ELR (cell line): ENCODE data around the gene FOXJ3.

Experiments used
- DNase-seq: peaks from one replicate; pipeline ENCODE4 v3.0.0-alpha.2; 2015; ENCODE audit warnings: low read depth

FOXJ3 gene

DNA sequence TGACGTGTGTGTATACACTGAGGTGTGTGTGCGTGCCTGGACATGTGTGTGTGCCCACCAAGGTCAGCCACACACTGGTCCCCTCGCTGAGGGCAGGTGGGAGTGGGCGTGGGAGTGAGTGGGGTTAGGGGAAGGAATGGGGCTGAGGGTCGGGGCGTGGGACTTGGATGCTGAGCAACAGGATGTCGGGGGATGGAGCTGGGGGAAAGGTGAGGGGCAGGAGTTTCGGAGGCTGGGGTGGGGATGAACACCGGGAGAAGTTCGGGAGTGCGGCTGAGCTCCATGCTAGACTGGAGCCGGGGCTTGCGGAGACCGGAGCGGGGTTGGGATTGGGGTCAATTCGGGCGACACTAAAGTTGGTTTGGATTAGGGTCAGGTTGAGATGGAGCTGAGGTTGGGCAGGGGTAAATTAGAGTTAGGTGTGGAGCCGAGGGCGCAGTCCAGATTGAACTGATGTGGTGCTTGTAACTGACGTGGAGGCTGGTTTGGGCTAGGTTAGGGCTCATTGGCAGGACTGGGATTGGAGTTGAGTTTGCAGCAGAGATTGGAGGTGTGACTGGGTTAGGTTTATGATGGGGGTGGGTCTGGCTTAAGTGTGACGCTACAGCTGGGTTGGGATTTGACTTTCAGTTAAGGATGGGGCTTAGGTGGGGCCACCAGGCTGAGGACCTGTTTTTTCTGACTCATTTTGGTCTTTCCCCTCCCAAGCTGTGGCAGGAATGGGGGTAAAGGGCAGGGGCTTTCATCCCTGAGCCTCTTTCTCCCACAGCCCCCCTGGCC, 167.2 kb downstream of the FOXJ3 start:
- DNase-seq, result no peak

DNA sequence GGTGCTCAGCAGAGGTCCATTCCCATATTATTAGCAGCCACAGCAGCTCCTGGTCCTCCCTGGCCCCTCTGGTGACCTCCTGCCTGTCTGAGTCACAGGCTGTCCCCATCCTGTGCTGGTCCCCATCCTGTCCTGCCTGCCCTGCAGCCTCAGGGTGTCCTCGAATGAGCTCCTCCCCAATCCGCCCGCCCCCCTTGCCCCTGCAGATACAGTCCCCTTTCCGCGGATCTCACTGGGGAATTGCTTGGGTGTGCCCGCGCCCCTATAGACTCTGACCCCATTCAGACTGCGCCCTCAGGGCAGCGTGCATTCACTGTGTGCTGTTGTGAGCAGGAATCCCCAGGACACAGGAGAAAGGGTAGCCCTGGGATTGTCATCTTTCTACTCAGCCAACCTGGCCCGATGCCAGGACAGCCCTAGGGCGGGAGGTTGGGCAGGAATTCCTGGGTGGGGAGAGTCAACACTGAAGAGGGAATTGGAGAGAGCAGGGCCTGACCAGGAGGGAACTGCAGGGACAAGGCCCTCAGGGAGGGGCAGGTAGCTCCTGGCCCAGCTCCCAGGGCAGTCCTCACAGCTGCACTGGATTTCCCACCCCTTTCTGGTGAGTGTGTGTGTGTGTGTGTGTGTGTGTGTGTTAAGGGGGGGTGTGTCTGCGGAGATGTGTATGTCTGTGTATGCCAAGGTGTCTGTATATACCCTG, 169.4 kb downstream of the FOXJ3 start:
- peak; percentile 74 for DNase-seq

DNA sequence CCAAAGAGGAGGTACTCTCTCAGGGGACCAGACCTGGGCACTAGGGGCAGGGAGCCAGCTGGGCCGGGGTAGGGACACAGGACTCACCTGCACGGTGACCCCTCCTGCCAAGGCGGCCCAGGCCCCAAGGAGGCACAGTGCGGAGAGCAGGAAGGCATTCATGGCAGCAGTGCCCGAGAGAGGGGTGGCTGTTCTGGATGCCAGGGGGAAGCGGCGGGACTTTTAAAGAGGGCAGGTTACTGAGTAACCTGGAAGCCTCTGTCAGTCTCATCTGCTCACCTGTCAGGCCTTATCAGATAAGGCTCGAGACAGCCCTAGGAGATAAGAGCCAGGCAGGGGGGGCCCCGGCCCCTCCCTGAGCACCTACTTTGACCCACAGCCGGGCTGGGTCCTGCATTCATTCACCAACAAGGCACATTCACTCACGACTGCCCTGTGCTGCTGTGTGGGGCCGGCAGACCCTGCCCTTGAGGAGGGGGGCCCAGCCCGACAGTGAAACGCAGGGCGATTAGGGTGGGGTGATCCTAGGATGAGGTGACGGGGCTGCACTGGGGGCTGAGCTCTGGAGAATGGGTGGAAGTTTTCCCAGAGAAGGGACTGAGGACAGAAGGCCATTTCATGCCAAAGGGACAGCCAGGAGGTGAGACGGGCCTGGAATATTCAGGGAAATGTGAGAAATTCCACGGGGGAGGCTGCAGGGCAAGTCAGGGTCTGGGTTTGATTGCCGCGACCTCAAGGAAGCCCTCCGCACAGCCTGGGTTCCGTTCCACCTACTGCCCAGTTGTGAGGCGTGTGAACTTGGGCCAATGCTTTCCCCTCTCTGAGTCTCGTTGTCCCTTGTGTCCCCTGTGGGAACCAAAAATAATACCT, 170.2 kb downstream of the FOXJ3 start, which contains the start of gene GUCA2A:
Gene GUCA2A (minus strand): TSS at position 195 of the 870 bp plus-strand sequence. CDS start 33 bp downstream, at position 162.
- no peak for DNase-seq

DNA sequence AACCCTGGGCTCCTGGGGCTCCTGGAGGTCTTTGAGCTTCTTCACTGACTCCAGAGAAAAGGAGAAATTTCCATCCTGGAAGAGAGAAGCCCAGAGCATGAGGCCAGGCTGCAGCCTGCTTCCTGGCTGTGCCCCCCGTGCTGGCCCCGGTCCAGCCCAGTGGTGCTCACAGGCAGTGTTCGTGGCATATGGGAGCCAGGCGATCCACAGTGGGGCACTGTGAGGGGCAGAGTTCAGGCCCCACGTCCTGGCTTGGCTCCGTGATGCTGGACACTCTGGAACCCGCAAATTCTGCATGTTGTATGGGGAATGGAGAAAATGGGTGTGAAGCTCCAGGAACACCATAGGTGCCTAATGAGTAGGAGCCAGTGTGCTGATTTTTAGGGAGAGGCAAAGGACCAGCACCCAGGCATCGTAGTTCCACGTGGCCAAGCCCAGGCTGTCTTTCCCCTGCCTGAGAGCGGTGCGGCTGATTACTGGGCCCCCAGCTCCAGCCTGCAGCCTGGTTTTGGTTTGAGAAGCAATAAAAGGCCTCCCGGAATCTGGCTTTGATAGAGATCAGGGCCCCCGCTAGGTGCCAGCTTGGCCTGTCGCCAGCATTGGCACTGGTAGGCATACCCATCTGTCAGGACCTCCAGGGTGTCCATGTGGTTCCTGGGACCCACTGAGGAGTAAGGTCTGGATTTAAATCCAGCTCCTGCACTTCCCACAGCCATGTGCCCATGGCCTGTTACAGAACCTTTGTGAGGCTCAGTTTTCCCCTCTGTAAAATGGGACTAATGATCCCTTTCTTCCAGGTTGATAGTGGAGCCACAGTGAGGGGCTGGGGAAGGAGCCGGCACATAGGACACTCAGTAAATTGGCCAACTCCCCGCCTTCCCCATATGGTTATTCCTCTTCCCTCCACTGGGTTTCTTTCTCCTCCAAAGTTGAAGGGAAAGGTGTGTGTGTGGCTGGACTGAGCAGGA, 171.2 kb downstream of the FOXJ3 start:
- no peak for DNase-seq

DNA sequence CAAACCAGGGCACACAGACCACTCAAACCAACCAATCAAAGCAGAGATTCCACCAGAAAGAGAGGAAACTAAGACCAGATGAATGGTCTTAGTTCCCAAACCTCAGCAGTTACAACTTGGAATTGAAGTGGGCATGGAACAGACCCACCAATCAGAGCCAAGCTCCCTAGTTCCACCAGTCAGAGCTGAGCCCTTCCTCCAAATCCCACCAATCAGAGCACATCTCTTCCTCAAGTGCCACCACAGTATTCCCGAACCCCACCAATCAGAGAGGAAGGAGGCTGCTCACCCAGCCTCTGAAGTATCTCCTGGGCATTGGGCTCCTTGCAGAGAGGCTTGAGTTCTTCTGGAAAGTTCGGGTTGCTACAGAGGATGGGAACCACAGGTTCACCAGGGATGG, 171.9 kb downstream of the FOXJ3 start:
- no peak for DNase-seq

DNA sequence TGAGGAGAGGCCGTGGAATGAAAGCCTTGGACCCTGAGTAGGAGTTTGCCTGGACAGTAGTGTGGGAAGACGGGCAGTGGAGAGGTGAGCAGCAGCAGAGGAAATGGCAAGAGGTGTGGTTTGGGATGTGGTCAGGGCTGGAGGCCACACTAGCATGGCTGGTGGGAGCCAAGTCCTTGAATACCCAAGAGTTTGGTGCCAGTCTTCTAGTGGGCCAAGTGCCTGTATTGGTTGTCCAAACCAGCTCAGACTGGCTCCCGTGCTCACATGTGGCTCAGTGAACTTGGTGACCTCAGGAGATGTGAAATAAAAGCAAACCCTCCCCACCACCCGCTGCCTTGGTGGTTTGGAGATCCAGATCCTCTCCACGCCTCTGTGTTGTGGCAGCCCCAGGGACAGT, 172.9 kb downstream of the FOXJ3 start:
- no peak for DNase-seq

DNA sequence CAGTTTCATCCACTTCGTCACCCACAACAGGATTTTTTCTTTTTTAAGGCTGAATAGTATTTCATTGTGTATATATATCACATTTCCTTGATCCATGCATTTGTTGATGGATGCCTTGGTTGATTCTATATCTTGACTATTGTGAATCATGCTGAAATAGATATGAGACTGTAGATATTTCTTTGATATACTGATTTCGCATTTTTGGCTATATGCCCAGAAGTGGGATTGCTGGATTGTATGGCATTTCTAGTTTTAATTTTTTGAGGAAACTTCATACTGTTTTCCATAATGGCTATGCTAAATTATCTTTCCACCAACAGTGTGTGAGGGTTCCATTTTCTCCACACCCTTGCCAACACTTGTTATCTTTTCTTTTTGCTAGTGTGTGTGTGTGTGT, 176.8 kb downstream of the FOXJ3 start:
- no peak for DNase-seq

DNA sequence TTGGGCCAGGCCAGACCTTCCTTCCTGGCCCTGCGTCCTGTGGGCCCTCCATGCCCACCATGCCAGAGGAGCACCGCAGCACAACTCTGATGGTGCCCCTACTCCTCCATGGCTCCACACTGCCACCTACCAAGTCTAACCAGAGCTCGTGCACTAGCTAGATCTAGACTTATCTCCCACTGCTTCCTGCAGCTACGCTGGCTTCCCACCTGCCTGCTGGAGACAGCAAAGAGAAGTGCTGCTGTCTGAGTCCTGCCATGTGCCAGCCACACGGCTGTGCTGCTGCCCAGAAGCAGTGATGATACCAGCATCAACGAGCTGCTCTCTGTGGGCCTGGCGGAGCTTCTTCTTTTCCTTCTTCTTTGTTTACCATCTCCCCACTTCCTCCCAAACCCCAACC, 177.4 kb downstream of the FOXJ3 start:
- DNase-seq, result no peak

DNA sequence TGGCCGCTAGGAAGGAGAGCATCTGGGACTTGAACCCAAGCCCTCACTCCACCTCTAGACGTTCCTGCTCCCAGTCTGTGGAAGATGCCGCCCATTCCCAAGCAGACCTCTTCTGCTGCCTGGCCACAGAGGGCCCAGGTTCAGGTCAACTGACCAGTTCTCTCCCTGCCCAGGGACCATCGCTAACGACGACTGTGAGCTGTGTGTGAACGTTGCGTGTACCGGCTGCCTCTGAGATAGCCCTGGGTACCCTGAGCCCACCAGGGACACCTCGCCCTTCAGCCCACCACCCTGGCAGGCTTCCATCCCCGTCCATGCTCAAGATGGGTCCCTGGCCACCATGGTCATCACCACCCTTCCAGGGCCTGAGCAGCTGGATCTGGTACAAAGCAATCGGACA, 179.7 kb downstream of the FOXJ3 start:
- DNase-seq, result no peak

DNA sequence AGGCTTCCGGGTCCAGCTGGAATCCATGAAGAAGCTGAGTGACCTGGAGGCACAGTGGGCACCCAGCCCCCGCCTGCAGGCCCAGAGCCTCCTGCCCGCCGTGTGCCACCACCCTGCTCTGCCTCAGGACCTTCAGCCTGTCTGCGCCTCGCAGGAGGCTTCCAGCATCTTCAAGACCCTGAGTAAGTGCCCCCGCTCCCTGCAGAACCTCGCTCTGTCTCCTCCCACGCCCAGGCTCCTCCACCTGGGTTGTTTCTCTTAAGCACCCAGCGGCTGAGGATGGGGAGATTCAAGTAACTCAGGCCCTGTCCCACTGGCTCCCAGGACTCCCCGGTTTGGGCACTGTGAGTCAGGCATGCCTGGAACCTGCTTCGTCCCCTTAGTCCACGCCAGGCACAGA, 180.3 kb downstream of the FOXJ3 start:
- DNase-seq, result no peak

DNA sequence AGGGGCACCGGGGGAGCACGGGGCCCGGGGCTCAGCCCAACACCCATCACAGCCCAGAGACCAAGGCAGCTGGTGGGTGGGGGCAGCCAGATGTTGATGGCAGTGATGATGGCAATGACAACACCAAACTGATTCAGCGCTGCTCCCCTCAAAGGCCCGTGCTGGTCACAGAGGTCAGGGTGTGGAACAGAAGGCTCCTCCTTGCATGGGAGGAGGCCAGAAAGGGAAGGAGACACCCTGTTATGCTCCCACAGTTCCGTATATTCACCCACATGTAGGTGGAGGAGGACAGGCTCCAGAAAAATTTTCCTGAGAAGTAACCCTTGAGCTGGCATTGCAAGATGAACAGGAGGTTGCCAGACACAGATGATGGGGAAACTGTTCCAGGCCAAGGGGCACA, 181.4 kb downstream of the FOXJ3 start:
- no peak for DNase-seq

DNA sequence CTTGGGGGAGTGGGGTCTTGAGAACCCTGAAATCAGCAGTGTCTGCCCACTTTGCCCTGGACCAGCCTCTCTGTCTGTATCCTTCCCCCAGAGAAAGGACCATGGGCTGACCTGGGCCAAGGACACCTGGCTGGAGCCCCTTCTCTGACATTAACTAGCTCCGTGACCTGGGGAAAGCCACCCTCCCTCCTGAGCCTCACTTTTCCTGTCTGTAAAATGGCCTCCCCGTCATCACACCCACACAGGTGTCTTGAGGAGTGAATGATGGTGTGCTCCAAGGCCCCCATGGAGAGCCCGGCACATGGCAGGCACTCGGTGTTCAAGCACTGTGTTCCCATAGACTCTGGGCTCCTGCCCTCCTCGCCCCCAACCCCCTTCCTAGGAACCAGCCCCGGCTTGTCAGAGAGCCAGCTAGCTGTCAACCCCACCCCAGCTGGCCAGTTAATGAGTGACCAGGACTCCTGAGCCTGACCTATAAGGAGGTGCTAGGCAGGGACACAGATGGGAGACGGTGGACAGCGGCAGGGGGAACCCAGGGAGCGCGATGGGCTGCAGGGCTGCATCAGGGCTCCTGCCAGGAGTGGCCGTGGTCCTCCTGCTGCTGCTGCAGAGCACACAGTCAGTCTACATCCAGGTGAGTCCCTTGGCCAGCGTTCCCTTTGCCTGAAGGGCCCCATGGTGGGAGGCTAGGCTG, 182.0 kb downstream of the FOXJ3 start, which contains the start of gene GUCA2B:
Gene GUCA2B (plus strand): TSS at position 504 of the 694 bp plus-strand sequence. CDS start 41 bp downstream, at position 545.
- DNase-seq, result no peak

DNA sequence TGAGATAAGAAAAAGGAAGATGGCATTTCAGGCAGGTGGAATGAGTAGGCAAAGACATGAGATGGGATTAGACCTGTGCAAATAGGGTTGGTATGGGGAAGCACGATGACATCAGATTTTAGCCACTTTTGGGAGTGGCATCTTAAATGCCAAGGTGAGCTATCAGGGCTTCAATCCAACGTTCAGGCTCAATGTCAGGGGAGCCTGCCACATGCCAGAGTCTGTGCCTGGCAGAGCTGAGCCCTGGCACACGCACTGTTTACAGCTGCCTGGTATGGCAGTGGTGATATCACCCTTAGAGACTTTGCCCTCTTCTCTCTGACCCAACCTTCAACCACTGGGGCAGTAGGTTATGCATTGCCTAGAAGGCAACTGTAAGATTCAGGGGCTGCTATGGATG, 182.9 kb downstream of the FOXJ3 start:
- no peak for DNase-seq

DNA sequence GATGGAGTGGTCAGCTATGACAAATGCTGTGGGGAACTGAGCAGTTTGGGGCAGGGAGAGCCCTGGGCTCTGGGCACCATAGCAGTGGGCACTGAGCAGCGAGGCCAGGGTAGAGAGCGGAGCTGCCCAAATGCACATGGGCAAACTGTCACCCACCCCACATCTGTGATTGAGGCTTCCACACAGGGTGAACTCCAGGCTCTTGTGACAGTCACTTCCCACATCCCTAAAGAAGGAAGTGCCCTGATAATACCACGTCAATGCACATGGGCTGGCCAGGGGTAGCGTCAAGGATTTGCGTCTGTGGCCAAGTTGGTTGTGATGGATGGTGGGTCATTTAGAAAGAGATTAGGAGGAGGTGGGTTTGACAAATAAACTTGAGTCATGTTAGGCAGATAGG, 184.4 kb downstream of the FOXJ3 start:
- DNase-seq, result no peak

DNA sequence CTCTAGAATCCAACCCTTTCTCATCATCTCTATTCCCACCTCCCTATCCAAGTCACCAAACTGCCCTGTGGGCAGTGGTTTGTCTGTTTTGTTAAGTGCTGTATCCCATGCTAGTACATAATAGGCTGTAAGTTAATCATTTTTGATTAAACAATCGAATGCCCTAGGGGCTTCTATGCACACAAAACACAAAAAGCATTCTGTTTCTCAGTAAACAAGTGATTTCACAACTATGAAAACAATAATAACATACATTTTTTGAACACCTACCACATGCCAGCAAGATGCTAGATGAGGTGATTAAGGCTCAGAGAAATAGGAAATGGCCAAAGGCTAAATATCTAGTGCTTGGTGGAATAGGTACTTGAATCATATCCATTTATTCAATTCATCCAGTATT, 186.9 kb downstream of the FOXJ3 start:
- DNase-seq, result no peak

DNA sequence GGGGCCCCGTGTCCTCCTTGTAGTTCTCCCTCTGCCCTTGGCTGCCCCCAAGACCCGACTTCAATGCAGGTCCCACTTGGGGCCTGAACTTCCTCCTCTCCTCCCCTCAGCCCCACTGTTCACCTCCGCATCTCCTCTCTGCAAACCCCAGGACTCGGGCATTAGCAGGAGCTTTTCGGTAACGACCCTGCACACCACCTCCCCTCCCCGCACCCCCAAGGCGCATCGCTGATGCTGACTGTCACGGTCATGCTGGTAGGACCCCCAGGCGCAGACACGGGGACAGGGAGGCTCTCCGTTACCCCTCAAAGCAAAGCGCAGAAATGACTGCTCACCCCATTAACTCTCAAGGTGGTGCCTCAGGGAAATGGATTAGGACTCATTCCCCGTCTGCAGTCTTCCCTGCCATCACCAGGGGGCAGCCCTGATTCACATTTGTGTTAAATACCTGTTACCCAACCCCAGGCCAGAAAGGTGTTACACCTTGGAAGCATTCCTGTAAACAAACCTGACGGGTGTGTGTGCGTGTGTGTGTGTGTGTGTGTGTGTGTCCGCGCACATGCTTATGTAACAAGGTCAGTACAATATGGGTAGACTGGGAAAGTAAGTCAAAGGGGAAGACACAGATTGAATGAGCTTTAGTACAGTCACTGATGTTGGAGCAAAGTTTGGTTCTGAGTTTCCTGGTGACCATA, 188.3 kb downstream of the FOXJ3 start:
- peak; percentile 70 for DNase-seq

DNA sequence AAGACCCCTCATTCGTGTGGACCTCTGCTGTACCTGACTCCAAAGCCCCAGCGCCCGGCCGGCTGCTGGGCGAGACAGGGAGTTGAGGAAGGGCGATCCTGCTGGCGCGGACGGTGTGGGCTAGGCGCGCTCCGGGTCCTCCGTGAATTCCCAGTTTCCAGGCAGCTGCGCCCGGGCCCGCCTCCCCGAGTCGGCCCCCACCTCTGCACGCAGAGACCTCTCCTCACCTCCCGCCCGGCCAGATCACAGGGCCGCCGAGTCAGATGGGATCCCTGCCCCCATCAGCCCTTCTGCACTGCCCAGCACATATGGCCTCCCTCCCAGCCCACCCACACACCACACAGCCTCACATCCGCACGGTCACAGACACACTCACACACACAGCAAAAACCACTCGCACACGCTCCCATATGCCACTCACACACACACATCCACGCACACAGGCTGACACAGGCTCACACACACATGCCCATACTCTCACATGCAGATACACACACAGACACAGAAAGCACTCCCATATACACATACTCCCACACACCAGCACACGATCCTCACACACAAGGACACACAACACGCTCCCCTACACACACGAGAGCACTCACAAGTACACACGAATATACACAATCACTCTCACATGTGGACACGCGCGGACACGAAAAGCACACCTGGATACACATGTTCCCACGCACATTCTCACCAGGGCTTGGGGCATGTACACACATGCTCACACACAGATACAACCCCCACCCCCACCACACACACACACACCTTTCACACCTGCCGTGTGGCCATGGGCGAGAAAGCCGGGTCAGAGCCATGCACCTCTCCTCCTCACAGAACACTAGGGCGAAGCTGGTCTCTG, 189.0 kb downstream of the FOXJ3 start:
- DNase-seq, result no peak

DNA sequence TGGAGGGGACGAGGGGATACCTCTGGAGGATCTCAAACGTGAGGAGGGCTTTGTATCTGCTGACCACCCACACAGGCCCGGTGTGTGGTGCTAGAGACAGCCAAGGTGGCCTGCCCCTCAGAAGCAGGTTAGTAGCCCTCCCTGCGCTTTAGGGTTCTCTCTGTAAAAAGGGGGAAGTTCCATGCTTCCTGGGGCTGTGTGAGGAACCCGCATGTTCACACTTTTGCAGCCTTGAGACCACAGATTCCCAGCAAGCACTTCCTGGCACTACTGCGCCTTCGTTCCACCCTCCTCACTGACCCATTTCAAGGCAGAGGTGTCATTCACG, 189.7 kb downstream of the FOXJ3 start:
- no peak for DNase-seq

DNA sequence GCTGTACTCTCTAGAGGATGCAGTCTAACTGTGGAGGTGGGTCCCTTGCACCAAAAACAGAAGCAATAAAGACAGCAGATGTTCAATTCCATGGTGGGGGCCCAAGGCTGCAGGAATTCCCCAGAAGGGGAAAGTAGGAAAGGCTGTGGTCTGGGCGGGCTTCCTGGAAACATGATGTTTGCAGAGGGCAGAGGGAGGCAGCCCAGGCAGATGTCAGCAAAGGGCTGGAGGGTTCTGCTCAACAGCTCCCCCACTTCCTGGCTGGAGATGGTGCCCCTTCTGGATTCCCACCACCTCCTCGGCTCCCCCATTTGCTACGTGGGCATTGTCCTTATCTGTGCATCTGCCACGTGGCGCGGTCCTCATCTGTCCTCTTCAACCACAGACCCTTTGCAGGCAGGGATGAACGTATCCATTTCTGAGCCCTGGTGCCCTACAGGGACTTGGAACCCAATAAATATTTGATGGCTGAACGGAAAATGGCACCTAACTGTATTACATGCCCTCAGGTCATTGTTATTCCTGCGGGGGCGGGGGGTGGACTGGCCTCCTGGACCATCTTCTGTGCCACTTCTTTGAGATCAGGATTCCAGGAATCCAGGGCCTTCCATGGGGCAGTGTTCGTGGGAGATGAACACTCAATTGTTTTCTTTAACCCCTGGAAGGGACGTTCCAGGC, 190.2 kb downstream of the FOXJ3 start:
- no peak for DNase-seq
